Ishikawa (cell line): Measurements from ENCODE around the gene ICOS.

Experiments
- CEBPB ChIP-seq: IDR thresholded peaks from 2 replicates; pipeline ENCODE4 v1.6.1; 2012
- CREB1 ChIP-seq: IDR thresholded peaks from 2 replicates; pipeline ENCODE4 v1.6.1; 2012; ENCODE audit warnings: low read depth
- EGR1 ChIP-seq: IDR thresholded peaks from 2 replicates; pipeline ENCODE4 v1.6.1; 2012
- EP300 ChIP-seq: IDR thresholded peaks from 2 replicates; pipeline ENCODE4 v1.6.1; 2012; ENCODE audit warnings: borderline replicate concordance
- FOXM1 ChIP-seq: IDR thresholded peaks from 2 replicates; pipeline ENCODE4 v1.6.1; 2012; ENCODE audit warnings: low read depth, borderline replicate concordance
- MAX ChIP-seq: IDR thresholded peaks from 2 replicates; pipeline ENCODE4 v1.6.1; 2012
- NFIC ChIP-seq: IDR thresholded peaks from 2 replicates; pipeline ENCODE4 v1.6.1; 2012
- RAD21 ChIP-seq: IDR thresholded peaks from 2 replicates; pipeline ENCODE4 v1.6.1; 2012; ENCODE audit warnings: low read depth
- REST ChIP-seq: IDR thresholded peaks from 2 replicates; pipeline ENCODE4 v1.6.1; 2012; ENCODE audit warnings: low read depth, mild to moderate bottlenecking
- TAF1 ChIP-seq: IDR thresholded peaks from 2 replicates; pipeline ENCODE4 v1.6.1; 2012; ENCODE audit warnings: low read depth, mild to moderate bottlenecking
- TCF12 ChIP-seq: IDR thresholded peaks from 2 replicates; pipeline ENCODE4 v1.6.1; 2012; ENCODE audit warnings: low read depth
- TEAD4 ChIP-seq: IDR thresholded peaks from 2 replicates; pipeline ENCODE4 v1.6.1; 2012
- YY1 ChIP-seq: IDR thresholded peaks from 2 replicates; pipeline ENCODE4 v1.6.1; 2012; ENCODE audit warnings: low read depth
- ZBTB7A ChIP-seq: IDR thresholded peaks from 2 replicates; pipeline ENCODE4 v1.6.1; 2012; ENCODE audit warnings: low read depth
- TF ChIP-seq, protein P1 (sequence below): IDR thresholded peaks from 2 replicates; pipeline ENCODE4 v1.6.1; 2012

The ICOS gene

GRCh38 chr2:204008352-204008751, 71.8 kb downstream of the ICOS start:
- TF ChIP-seq TCF12 (no peak), REST (no peak), NFIC (no peak), MAX (no peak), ZBTB7A (no peak), YY1 (no peak), FOXM1 (no peak), TEAD4 (no peak), EP300 (no peak), CEBPB (no peak), CREB1 (no peak)

DNA sequence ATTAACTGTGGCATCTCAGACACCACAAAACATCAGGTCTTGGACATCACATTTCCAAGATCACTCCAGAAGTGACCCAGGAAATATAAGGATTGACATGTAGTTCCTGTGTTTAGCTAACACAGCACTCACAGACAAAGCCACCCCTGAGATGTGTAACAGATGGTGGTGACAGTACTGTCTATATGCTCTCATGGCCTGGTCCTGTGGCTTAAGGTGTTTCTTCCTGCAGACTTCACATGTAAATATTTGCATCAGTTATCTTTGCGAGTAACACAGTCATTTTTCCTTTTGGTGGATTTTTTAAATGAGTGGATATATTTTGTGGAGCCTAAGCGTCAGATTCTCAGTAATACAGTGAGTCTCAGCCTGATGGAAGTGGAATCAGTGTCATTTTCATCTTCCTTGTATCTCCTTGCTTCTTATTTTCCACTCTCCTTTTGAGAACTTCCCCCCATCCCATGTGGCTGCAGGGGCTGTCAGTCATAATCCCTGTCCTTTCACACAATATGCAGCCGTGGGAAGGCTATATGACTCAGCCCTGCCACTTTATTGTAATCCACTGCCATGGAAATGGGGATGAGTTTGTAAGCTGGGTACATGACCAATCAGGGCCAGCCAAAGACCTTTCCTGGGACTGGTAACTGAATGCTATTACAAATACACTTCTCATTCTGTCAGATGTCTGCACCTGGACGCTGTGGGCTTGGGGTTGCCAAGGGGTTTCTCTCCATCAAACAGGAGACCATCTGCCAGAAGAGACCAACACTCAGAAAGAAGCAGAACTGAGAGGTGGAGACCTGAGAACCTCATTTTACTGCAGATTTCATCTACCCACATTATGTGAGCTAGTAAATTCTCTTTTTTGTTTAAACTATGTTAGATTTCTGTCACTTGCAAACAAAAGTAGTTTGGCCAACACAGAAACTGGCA, 74.3 kb downstream of the ICOS start:
- TF ChIP-seq TCF12 (no peak), REST (no peak), YY1 (no peak), RAD21 (no peak), TAF1 (no peak), TEAD4 (no peak), ZBTB7A (no peak), FOXM1 (no peak), EGR1 (no peak), NFIC (no peak), EP300 (no peak), CREB1 (no peak), CEBPB (no peak), MAX (no peak)
- TF ChIP-seq, protein P1, sequence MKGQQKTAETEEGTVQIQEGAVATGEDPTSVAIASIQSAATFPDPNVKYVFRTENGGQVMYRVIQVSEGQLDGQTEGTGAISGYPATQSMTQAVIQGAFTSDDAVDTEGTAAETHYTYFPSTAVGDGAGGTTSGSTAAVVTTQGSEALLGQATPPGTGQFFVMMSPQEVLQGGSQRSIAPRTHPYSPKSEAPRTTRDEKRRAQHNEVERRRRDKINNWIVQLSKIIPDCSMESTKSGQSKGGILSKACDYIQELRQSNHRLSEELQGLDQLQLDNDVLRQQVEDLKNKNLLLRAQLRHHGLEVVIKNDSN = no peak
